H9 (cell line): ENCODE measurements around the gene ZNF775. TPM values are rescaled to one million over a fixed set of nuclear protein-coding genes. Genes with fewer than 3 reads are reported as not detected.

Experiments used
- DNase-seq: peaks from one replicate; pipeline ENCODE4 v3.0.0-alpha.2; 2017
- H2AFZ ChIP-seq: one replicate; pipeline ENCODE4 v1.6.1; 2013; ENCODE audit warnings: mild to moderate bottlenecking, low read length, control low read depth, moderate library complexity
- H2AK5ac ChIP-seq: 2 replicates; pipeline ENCODE4 v1.6.1; 2013; ENCODE audit warnings: low read length, control low read depth, mixed read lengths; ENCODE audit not compliant: insufficient read length
- H2BK120ac ChIP-seq: one replicate; pipeline ENCODE4 v1.6.1; 2013; ENCODE audit warnings: low read depth, mild to moderate bottlenecking, low read length, control low read depth, inconsistent platforms; ENCODE audit not compliant: poor library complexity, severe bottlenecking
- H2BK12ac ChIP-seq: 2 replicates; pipeline ENCODE4 v1.6.1; 2013; ENCODE audit warnings: low read length, control low read depth, mixed read lengths, low read depth; ENCODE audit not compliant: insufficient read length
- H2BK15ac ChIP-seq: 2 replicates; pipeline ENCODE4 v1.6.1; 2013; ENCODE audit warnings: low read depth, low read length, control low read depth
- H2BK20ac ChIP-seq: one replicate; pipeline ENCODE4 v1.6.1; 2013; ENCODE audit warnings: low read depth, mild to moderate bottlenecking, low read length, control low read depth, inconsistent platforms; ENCODE audit not compliant: poor library complexity, severe bottlenecking
- H2BK5ac ChIP-seq: 2 replicates; pipeline ENCODE4 v1.6.1; 2013; ENCODE audit warnings: low read length, control low read depth, mixed read lengths; ENCODE audit not compliant: insufficient read length
- H3K14ac ChIP-seq: 2 replicates; pipeline ENCODE4 v1.6.1; 2013; ENCODE audit warnings: low read length, control low read depth; ENCODE audit not compliant: insufficient read depth
- H3K18ac ChIP-seq: 2 replicates; pipeline ENCODE4 v1.6.1; 2013; ENCODE audit warnings: low read depth, mild to moderate bottlenecking, mixed read lengths, low read length, control low read depth; ENCODE audit not compliant: insufficient read length
- H3K23ac ChIP-seq: 2 replicates; pipeline ENCODE4 v1.6.1; 2013; ENCODE audit warnings: low read length, control low read depth, mixed read lengths, low read depth; ENCODE audit not compliant: insufficient read length
- H3K23me2 ChIP-seq: 2 replicates; pipeline ENCODE4 v1.6.1; 2013; ENCODE audit warnings: low read depth, mild to moderate bottlenecking, mixed read lengths, low read length, control low read depth; ENCODE audit not compliant: insufficient read length, poor library complexity, severe bottlenecking
- H3K27ac ChIP-seq: 2 replicates; pipeline ENCODE4 v1.5.1; 2013; ENCODE audit warnings: low read length, control low read depth, mixed read lengths, low read depth; ENCODE audit not compliant: insufficient read length
- H3K27me3 ChIP-seq: 2 replicates; pipeline ENCODE4 v1.6.1; 2013; ENCODE audit warnings: low read length, control low read depth, inconsistent platforms; ENCODE audit not compliant: insufficient read depth
- H3K4ac ChIP-seq: 2 replicates; pipeline ENCODE4 v1.6.1; 2013; ENCODE audit warnings: low read depth, mild to moderate bottlenecking, control low read depth, inconsistent platforms, low read length, moderate library complexity
- H3K4me1 ChIP-seq: 2 replicates; pipeline ENCODE4 v1.6.1; 2013; ENCODE audit warnings: low read length, control low read depth, inconsistent platforms; ENCODE audit not compliant: insufficient read depth
- H3K4me2 ChIP-seq: 2 replicates; pipeline ENCODE4 v1.6.1; 2013; ENCODE audit warnings: low read length, control low read depth, mixed read lengths; ENCODE audit not compliant: insufficient read length, insufficient read depth
- H3K56ac ChIP-seq: 2 replicates; pipeline ENCODE4 v1.6.1; 2013; ENCODE audit warnings: low read depth, mild to moderate bottlenecking, mixed read lengths, low read length, control low read depth; ENCODE audit not compliant: insufficient read length
- H3K79me1 ChIP-seq: 2 replicates; pipeline ENCODE4 v1.6.1; 2013; ENCODE audit warnings: low read depth, mild to moderate bottlenecking, moderate library complexity, low read length, control low read depth, inconsistent platforms; ENCODE audit not compliant: insufficient read depth, poor library complexity, severe bottlenecking
- H3K79me2 ChIP-seq: 2 replicates; pipeline ENCODE4 v1.6.1; 2013; ENCODE audit warnings: low read length, control low read depth, inconsistent platforms; ENCODE audit not compliant: insufficient read depth
- H3K9ac ChIP-seq: 2 replicates; pipeline ENCODE4 v1.6.1; 2013; ENCODE audit warnings: low read length, control low read depth, mixed read lengths; ENCODE audit not compliant: insufficient read length; ENCODE audit errors: extremely low read depth
- H3K9me3 ChIP-seq: one replicate; pipeline ENCODE4 v1.6.1; 2013; ENCODE audit warnings: low read depth, low read length, inconsistent platforms; ENCODE audit not compliant: control insufficient read depth
- H3T11ph ChIP-seq: one replicate; pipeline ENCODE4 v1.6.1; 2013; ENCODE audit warnings: mild to moderate bottlenecking, low read length, control low read depth, inconsistent platforms
- H4K20me1 ChIP-seq: one replicate; pipeline ENCODE4 v1.6.1; 2013; ENCODE audit not compliant: control insufficient read depth, insufficient read length, insufficient read depth
- H4K5ac ChIP-seq: 2 replicates; pipeline ENCODE4 v1.6.1; 2013; ENCODE audit warnings: low read depth, mild to moderate bottlenecking, mixed read lengths, low read length, control low read depth; ENCODE audit not compliant: insufficient read length
- H4K8ac ChIP-seq: replicated peaks from 2 replicates; pipeline ENCODE4 v1.6.1; 2013; ENCODE audit warnings: low read length, control low read depth, mixed read lengths, low read depth; ENCODE audit not compliant: insufficient read length
- H4K91ac ChIP-seq: 2 replicates; pipeline ENCODE4 v1.6.1; 2013; ENCODE audit warnings: low read depth, mild to moderate bottlenecking, moderate library complexity, mixed read lengths, low read length, control low read depth; ENCODE audit not compliant: insufficient read length
- H3K27ac Mint-ChIP-seq, 3 experiments: 2 replicates in 2 of 3; 3 replicates in 1 of 3; pipeline ENCODE4 v1.8.0; 2020 to 2021; ENCODE audit warnings: mixed read lengths in 3 of 3, mild to moderate bottlenecking in 1 of 3, moderate library complexity in 1 of 3
- H3K27me3 Mint-ChIP-seq: 2 replicates; pipeline ENCODE4 v1.8.0; 2021; ENCODE audit warnings: low read depth, mild to moderate bottlenecking, moderate library complexity, mixed read lengths
- H3K36me3 Mint-ChIP-seq, 3 experiments: 2 replicates in 2 of 3; 3 replicates in 1 of 3; pipeline ENCODE4 v1.8.0; 2020 to 2021; ENCODE audit warnings: low read depth in 3 of 3, mixed read lengths in 3 of 3; ENCODE audit not compliant: insufficient read depth in 1 of 3
- H3K4me1 Mint-ChIP-seq, 2 experiments: 2 replicates each; pipeline ENCODE4 v1.8.0; 2020; ENCODE audit warnings: mixed read lengths in 2 of 2
- H3K4me3 Mint-ChIP-seq, 2 experiments: 2 replicates in 1 of 2; 3 replicates in 1 of 2; pipeline ENCODE4 v1.8.0; 2020 to 2021; ENCODE audit warnings: mild to moderate bottlenecking in 2 of 2, mixed read lengths in 2 of 2, moderate library complexity in 1 of 2
- H3K9me3 Mint-ChIP-seq, 2 experiments: 2 replicates in 1 of 2; 3 replicates in 1 of 2; pipeline ENCODE4 v1.8.0; 2020; ENCODE audit warnings: mild to moderate bottlenecking in 2 of 2, mixed read lengths in 2 of 2, moderate library complexity in 1 of 2
- WGBS: extraction: QIAGEN DNeasy Blood & Tissue Kit; methylation state at CpG from one replicate; pipeline ENCODE4 v1.1.7; 2013; ENCODE audit warnings: missing lambda C conversion rate, low lambda C conversion rate, mixed read lengths; ENCODE audit not compliant: insufficient read length; ENCODE audit errors: extremely low coverage; 5-methylcytosine and 5-hydroxymethylcytosine counted together
- total RNA-seq: library from RNA; stranded (reverse); gene quantifications from 2 replicates; pipeline ENCODE4 v1.2.1, GENCODE V29; 2021
- TF ChIP-seq, protein P1 (sequence below): fragments of 200-600 bp; sonication (generic); conservative IDR thresholded peaks from 3 replicates; pipeline ENCODE4 v1.8.0; 2021; ENCODE audit warnings: antibody characterized with exemption, mild to moderate bottlenecking

ZNF775 gene
- total RNA-seq, 1 experiment from 2014 or later: 10.5 TPM

DNA sequence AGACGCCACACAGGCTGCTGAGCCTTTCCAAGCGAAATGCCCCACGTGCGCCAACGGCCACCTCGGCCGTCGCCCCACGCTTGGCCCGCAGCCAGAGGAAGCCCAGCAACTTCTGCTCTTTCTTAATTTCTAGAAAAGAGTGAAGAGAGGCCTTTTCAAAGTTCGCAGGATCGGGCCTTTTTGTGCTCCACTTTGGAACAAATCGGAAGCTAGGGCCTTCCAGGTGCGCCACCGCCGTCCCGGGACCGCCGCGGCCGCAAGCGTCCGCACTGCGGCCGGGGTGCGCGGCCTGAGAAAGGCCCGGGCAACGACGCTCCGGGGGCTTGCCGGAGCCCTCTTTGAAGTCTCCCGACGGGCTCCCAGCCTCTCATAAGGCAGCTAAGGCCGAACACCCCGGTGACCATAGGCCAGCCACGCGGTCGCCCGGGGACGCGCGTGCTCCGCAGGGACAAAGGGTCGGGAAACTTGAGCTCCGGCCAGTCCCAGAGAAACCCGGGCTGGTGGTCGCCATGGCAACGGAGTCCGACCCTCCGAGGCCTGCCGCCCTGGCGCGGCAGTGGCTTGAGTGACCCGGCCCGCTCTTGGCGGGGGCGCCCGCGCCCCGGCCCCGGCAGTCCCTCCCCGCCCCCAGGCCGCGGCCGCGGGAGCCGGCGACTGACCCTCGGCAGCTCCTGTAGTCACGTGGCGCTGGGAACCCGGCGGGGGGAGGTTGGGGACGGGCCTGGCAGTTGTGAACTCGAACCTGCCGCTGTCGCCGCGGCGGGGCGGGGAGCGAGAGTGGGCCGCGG, 10.8 kb upstream of the ZNF775 start, which contains the start of gene REPIN1:
REPIN1 (plus strand) TSS at position 727 of the 788 bp plus-strand sequence. CDS start 890 bp downstream, outside the sequence.
- peak within 1 kb of the TSS; percentile 70 for H2BK120ac ChIP-seq
- H2AK5ac ChIP-seq: no peak within 1 kb of the TSS
- H3K23ac ChIP-seq: no peak within 1 kb of the TSS
- no peaks in the 10 kb centered on the region for H3K27me3 ChIP-seq
- H2BK15ac ChIP-seq: no peak within 1 kb of the TSS
- H3K27ac Mint-ChIP-seq: peak within 1 kb of the TSS; percentile 98 to 100 (median 99)
- no CpG with 5 or more reads among the region's 85 CpGs for WGBS
- 0 out of 2 replicates have a peak, but pooled peaks cover 3% of the 10 kb centered on the region for H3K4me1 ChIP-seq
- no peak within 1 kb of the TSS for H4K5ac ChIP-seq
- no peak within 1 kb of the TSS for H3K56ac ChIP-seq
- H3K4me2 ChIP-seq: peak within 1 kb of the TSS; percentile 68
- peaks cover 12% of the 10 kb centered on the region; the same call in 1 of the 2 replicates for H3K79me2 ChIP-seq
- H3K23me2 ChIP-seq: peaks cover 16% of the 10 kb centered on the region
- TF ChIP-seq, protein P1, sequence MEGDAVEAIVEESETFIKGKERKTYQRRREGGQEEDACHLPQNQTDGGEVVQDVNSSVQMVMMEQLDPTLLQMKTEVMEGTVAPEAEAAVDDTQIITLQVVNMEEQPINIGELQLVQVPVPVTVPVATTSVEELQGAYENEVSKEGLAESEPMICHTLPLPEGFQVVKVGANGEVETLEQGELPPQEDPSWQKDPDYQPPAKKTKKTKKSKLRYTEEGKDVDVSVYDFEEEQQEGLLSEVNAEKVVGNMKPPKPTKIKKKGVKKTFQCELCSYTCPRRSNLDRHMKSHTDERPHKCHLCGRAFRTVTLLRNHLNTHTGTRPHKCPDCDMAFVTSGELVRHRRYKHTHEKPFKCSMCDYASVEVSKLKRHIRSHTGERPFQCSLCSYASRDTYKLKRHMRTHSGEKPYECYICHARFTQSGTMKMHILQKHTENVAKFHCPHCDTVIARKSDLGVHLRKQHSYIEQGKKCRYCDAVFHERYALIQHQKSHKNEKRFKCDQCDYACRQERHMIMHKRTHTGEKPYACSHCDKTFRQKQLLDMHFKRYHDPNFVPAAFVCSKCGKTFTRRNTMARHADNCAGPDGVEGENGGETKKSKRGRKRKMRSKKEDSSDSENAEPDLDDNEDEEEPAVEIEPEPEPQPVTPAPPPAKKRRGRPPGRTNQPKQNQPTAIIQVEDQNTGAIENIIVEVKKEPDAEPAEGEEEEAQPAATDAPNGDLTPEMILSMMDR: no peak
- H4K8ac ChIP-seq: no peak within 1 kb of the TSS
- H3K9me3 ChIP-seq: no peaks in the 10 kb centered on the region
- H3K4me3 Mint-ChIP-seq: peak within 1 kb of the TSS; percentile 94 to 96
- peak within 1 kb of the TSS; percentile 82 for H3K9ac ChIP-seq
- H4K91ac ChIP-seq: peak within 1 kb of the TSS; percentile 92
- peaks cover 7% of the 10 kb centered on the region for H3K79me1 ChIP-seq
- peak within 1 kb of the TSS; percentile 10 for H3K27ac ChIP-seq
- H3T11ph ChIP-seq: peak within 1 kb of the TSS; percentile 20
- peak within 1 kb of the TSS; percentile 50 for H2BK20ac ChIP-seq
- peak; percentile 87 for DNase-seq
- H2BK12ac ChIP-seq: peak within 1 kb of the TSS; percentile 88
- H3K36me3 Mint-ChIP-seq: peaks cover 14 to 31% (median 27%) of the 10 kb centered on the region in 3 experiments; a peak in 6 of 7 replicates
- H2BK5ac ChIP-seq: no peak within 1 kb of the TSS
- H3K18ac ChIP-seq: peak within 1 kb of the TSS; percentile 97
- peaks cover 37 to 48% of the 10 kb centered on the region in 2 experiments for H3K4me1 Mint-ChIP-seq
- H2AFZ ChIP-seq: no peak within 1 kb of the TSS
- no peaks in the 10 kb centered on the region for H3K9me3 Mint-ChIP-seq
- no peaks in the 10 kb centered on the region; the same call in none of the 2 replicates for H3K27me3 Mint-ChIP-seq
- H3K14ac ChIP-seq: peak within 1 kb of the TSS; percentile 93
- peak within 1 kb of the TSS; percentile 29 for H3K4ac ChIP-seq
- no peaks in the 10 kb centered on the region for H4K20me1 ChIP-seq
